Trophoblast cell (in vitro differentiated cells and primary cell): ENCODE results near the gene CD37.

Experiments used
- DNase-seq, 2 donors: peaks; one replicate each; pipeline ENCODE4 v3.0.0-alpha.2; 2016
- H2AFZ ChIP-seq: 2 replicates; pipeline ENCODE4 v1.6.1; 2013; ENCODE audit warnings: low read length, moderate library complexity, mild to moderate bottlenecking; ENCODE audit not compliant: insufficient read depth, poor library complexity
- H2AK5ac ChIP-seq: 2 replicates; pipeline ENCODE4 v1.6.1; 2013; ENCODE audit warnings: mild to moderate bottlenecking, low read length
- H2BK120ac ChIP-seq: 2 replicates; pipeline ENCODE4 v1.6.1; 2013; ENCODE audit warnings: low read length, mild to moderate bottlenecking, moderate library complexity; ENCODE audit not compliant: insufficient read depth, poor library complexity
- H2BK12ac ChIP-seq: 2 replicates; pipeline ENCODE4 v1.6.1; 2013; ENCODE audit warnings: mild to moderate bottlenecking, low read length, moderate library complexity
- H2BK5ac ChIP-seq: 2 replicates; pipeline ENCODE4 v1.6.1; 2013; ENCODE audit warnings: low read length, low read depth, moderate library complexity, mild to moderate bottlenecking; ENCODE audit not compliant: poor library complexity
- H3K14ac ChIP-seq: 2 replicates; pipeline ENCODE4 v1.6.1; 2013; ENCODE audit warnings: mild to moderate bottlenecking, low read length
- H3K18ac ChIP-seq: 2 replicates; pipeline ENCODE4 v1.6.1; 2013; ENCODE audit warnings: mild to moderate bottlenecking, low read length
- H3K23ac ChIP-seq: 2 replicates; pipeline ENCODE4 v1.6.1; 2013; ENCODE audit warnings: low read length
- H3K27ac ChIP-seq: 2 replicates; pipeline ENCODE4 v1.5.1; 2013; ENCODE audit warnings: low read depth, mild to moderate bottlenecking, inconsistent platforms, low read length, moderate library complexity
- H3K27me3 ChIP-seq: 2 replicates; pipeline ENCODE4 v1.6.1; 2013; ENCODE audit warnings: inconsistent platforms, mild to moderate bottlenecking, low read length, moderate library complexity; ENCODE audit not compliant: insufficient read depth
- H3K36me3 ChIP-seq, 2 experiments: 1 replicate in 1 of 2; 2 replicates in 1 of 2; pipeline ENCODE4 v1.6.1; 2013; ENCODE audit warnings: low read length in 2 of 2, mild to moderate bottlenecking in 2 of 2, moderate library complexity in 1 of 2; ENCODE audit not compliant: insufficient read depth in 2 of 2, control insufficient read depth in 1 of 2
- H3K4ac ChIP-seq: 2 replicates; pipeline ENCODE4 v1.6.1; 2013; ENCODE audit warnings: low read depth, mild to moderate bottlenecking, low read length, moderate library complexity
- H3K4me1 ChIP-seq, 2 experiments: 1 replicate in 1 of 2; 2 replicates in 1 of 2; pipeline ENCODE4 v1.6.1; 2013; ENCODE audit warnings: low read length in 2 of 2, mild to moderate bottlenecking in 2 of 2, moderate library complexity in 1 of 2; ENCODE audit not compliant: insufficient read depth in 2 of 2, control insufficient read depth in 1 of 2
- H3K4me2 ChIP-seq: 2 replicates; pipeline ENCODE4 v1.6.1; 2013; ENCODE audit warnings: inconsistent platforms, mild to moderate bottlenecking, low read length, moderate library complexity
- H3K4me3 ChIP-seq: 2 replicates; pipeline ENCODE4 v1.5.1; 2013; ENCODE audit warnings: mild to moderate bottlenecking, low read depth, low read length, inconsistent platforms
- H3K79me1 ChIP-seq: one replicate; pipeline ENCODE4 v1.6.1; 2013; ENCODE audit warnings: low read length
- H3K79me2 ChIP-seq: 2 replicates; pipeline ENCODE4 v1.6.1; 2013; ENCODE audit warnings: low read length, mild to moderate bottlenecking; ENCODE audit not compliant: control insufficient read depth, insufficient read depth, poor library complexity
- H3K9ac ChIP-seq: 2 replicates; pipeline ENCODE4 v1.6.1; 2013; ENCODE audit warnings: mild to moderate bottlenecking, low read length
- H3K9me3 ChIP-seq: 2 replicates; pipeline ENCODE4 v1.6.1; 2013; ENCODE audit warnings: low read depth, mild to moderate bottlenecking, control low read depth, inconsistent platforms, low read length; ENCODE audit not compliant: insufficient read depth
- H4K12ac ChIP-seq: 2 replicates; pipeline ENCODE4 v1.6.1; 2013; ENCODE audit warnings: low read depth, mild to moderate bottlenecking, low read length, moderate library complexity
- H4K8ac ChIP-seq: 2 replicates; pipeline ENCODE4 v1.6.1; 2013; ENCODE audit warnings: low read depth, mild to moderate bottlenecking, low read length, moderate library complexity
- H4K91ac ChIP-seq: one replicate; pipeline ENCODE4 v1.6.1; 2013; ENCODE audit warnings: low read depth, mild to moderate bottlenecking, low read length, moderate library complexity
- WGBS: extraction: QIAGEN DNeasy Blood & Tissue Kit; methylation state at CpG from one replicate; pipeline ENCODE4 v1.1.7; 2013; ENCODE audit warnings: missing lambda C conversion rate; ENCODE audit not compliant: insufficient read length, insufficient coverage; ENCODE audit errors: extremely low coverage; 5-methylcytosine and 5-hydroxymethylcytosine counted together

The CD37 gene

DNA sequence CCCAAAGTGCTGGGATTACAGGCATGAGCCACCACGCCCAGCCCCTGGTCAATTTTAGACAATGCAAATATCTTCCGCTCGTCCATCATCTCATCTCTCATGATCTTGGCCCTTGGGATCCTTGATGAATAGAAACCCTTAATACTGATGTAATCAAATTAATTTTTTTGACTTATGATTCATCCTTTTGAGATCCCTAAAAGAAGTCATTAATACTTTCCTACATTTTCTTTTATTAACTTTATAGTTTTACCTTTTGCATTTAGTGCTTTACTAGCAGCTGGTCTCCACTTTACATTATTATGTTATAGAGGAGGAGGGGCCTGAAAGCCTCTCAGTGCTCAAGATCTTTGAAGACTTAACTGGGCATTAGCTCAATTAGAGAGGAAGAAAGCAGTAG is 45.2 kb downstream of the CD37 start:
- no peak overlapping the region for H3K23ac ChIP-seq
- H2BK12ac ChIP-seq = no peak overlapping the region
- H3K79me1 ChIP-seq = no peaks in the 10 kb centered on the region
- no peak overlapping the region for H3K14ac ChIP-seq
- H3K27ac ChIP-seq = no peak overlapping the region
- H3K27me3 ChIP-seq = no peaks in the 10 kb centered on the region
- no peak overlapping the region for H4K91ac ChIP-seq
- H2BK120ac ChIP-seq = no peak overlapping the region
- H3K4me2 ChIP-seq = no peak overlapping the region
- H3K4ac ChIP-seq = no peak overlapping the region
- H4K12ac ChIP-seq = no peak overlapping the region
- no peak overlapping the region for H2BK5ac ChIP-seq
- no peak overlapping the region for H2AFZ ChIP-seq
- no peak overlapping the region for H3K9ac ChIP-seq
- no peaks in the 10 kb centered on the region for H3K79me2 ChIP-seq
- H3K4me3 ChIP-seq = no peak overlapping the region
- no peak overlapping the region for H2AK5ac ChIP-seq
- no peak overlapping the region for H4K8ac ChIP-seq
- H3K4me1 ChIP-seq = no peaks in the 10 kb centered on the region
- H3K36me3 ChIP-seq = no peaks in the 10 kb centered on the region
- DNase-seq = no peak
- H3K9me3 ChIP-seq = no peaks in the 10 kb centered on the region
- no peak overlapping the region for H3K18ac ChIP-seq
- WGBS = no CpG with 5 or more reads among the region's 3 CpGs

GRCh38 chr19:49382639-49383038 is 47.4 kb downstream of the CD37 start:
- DNase-seq = no peak
- Histone ChIP-seq H3K79me2 (no peaks in the 10 kb centered on the region), H2BK5ac (no peak overlapping the region), H3K23ac (no peak overlapping the region), H2AK5ac (no peak overlapping the region), H3K9ac (no peak overlapping the region), H3K4me1 (no peaks in the 10 kb centered on the region), H3K14ac (no peak overlapping the region), H3K27me3 (no peaks in the 10 kb centered on the region), H4K12ac (no peak overlapping the region), H2BK120ac (no peak overlapping the region), H3K4me3 (no peak overlapping the region), H4K91ac (no peak overlapping the region), H3K4ac (no peak overlapping the region), H2AFZ (no peak overlapping the region), H3K79me1 (no peaks in the 10 kb centered on the region), H3K9me3 (no peaks in the 10 kb centered on the region), H3K4me2 (no peak overlapping the region), H3K18ac (no peak overlapping the region), H2BK12ac (no peak overlapping the region), H4K8ac (no peak overlapping the region), H3K36me3 (no peaks in the 10 kb centered on the region), H3K27ac (no peak overlapping the region)
- no CpG with 5 or more reads among the region's 5 CpGs for WGBS

DNA sequence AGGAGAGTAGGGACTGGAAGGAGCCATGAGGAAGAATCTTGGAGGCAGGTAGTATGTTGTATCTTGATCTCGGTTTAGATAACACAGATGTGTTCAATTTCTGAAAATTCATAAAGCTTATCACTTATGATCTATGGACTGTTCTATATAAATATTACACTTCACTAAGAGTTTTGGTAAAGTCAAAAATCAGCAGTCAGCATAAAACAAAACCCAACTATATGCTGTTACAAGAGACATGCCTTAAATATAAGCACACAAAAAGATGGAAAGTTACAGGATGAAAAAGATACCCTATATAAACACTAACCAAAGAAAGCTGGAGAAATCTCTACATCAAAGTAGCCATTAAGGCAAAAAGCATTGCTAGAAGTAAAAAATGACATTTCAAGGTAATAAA is 48.4 kb downstream of the CD37 start:
- no peak for DNase-seq
- Histone ChIP-seq H3K36me3 (no peaks in the 10 kb centered on the region), H2BK5ac (no peak overlapping the region), H2AFZ (no peak overlapping the region), H2BK120ac (no peak overlapping the region), H4K91ac (no peak overlapping the region), H3K79me1 (no peaks in the 10 kb centered on the region), H3K23ac (no peak overlapping the region), H4K12ac (no peak overlapping the region), H3K18ac (no peak overlapping the region), H3K4me2 (no peak overlapping the region), H3K4me3 (no peak overlapping the region), H3K4me1 (no peaks in the 10 kb centered on the region), H3K4ac (no peak overlapping the region), H3K27ac (no peak overlapping the region), H2BK12ac (no peak overlapping the region), H3K9ac (no peak overlapping the region), H2AK5ac (no peak overlapping the region), H4K8ac (no peak overlapping the region), H3K14ac (no peak overlapping the region), H3K79me2 (no peaks in the 10 kb centered on the region), H3K27me3 (no peaks in the 10 kb centered on the region), H3K9me3 (no peaks in the 10 kb centered on the region)
- no CpG with 5 or more reads among the region's 1 CpG for WGBS

- H3K27ac ChIP-seq = no peak within 1 kb of the TSS
- no peak within 1 kb of the TSS for H4K8ac ChIP-seq
- no peak within 1 kb of the TSS for H3K18ac ChIP-seq
- no peaks in the 10 kb centered on the region for H3K27me3 ChIP-seq
- no peak within 1 kb of the TSS for H3K4ac ChIP-seq
- H2BK120ac ChIP-seq = no peak within 1 kb of the TSS
- H3K79me2 ChIP-seq = no peaks in the 10 kb centered on the region
- no peak within 1 kb of the TSS for H4K12ac ChIP-seq
- no peak within 1 kb of the TSS for H3K4me3 ChIP-seq
- H3K23ac ChIP-seq = no peak within 1 kb of the TSS
- no CpG with 5 or more reads among the region's 40 CpGs for WGBS
- H3K79me1 ChIP-seq = no peaks in the 10 kb centered on the region
- H3K4me1 ChIP-seq = no peaks in the 10 kb centered on the region
- no peak within 1 kb of the TSS for H2BK12ac ChIP-seq
- H3K9ac ChIP-seq = no peak within 1 kb of the TSS
- no peak within 1 kb of the TSS for H2BK5ac ChIP-seq
- H3K9me3 ChIP-seq = no peaks in the 10 kb centered on the region
- no peak within 1 kb of the TSS for H4K91ac ChIP-seq
- no peak within 1 kb of the TSS for H2AK5ac ChIP-seq
- H3K36me3 ChIP-seq = no peaks in the 10 kb centered on the region
- no peak within 1 kb of the TSS for H3K4me2 ChIP-seq
- H3K14ac ChIP-seq = no peak within 1 kb of the TSS
- peak; percentile 95 to 96 for DNase-seq
- H2AFZ ChIP-seq = no peak within 1 kb of the TSS
These were observed 52.7 kb downstream of the CD37 start, which contains the start of gene KASH5 for GRCh38 chr19:49387936-49388372. TSS of gene KASH5 (plus strand) at chr19:49388249. CDS start at chr19:49390884, 2,635 bp downstream.
